Mesothelial cell of epicardium (in vitro differentiated cells): Measurements from ENCODE around the gene TMEM242. TPM values are rescaled to one million over a fixed set of nuclear protein-coding genes. Genes with fewer than 3 reads are reported as not detected.

Source experiments
- DNase-seq, 2 experiments: peaks; one replicate each; pipeline ENCODE4 v3.0.0; 2021; ENCODE audit warnings: low spot score in 2 of 2; ENCODE audit not compliant: unreplicated experiment in 2 of 2
- H3K27ac Mint-ChIP-seq: 2 replicates; pipeline ENCODE4 v1.8.0; 2021; ENCODE audit warnings: mixed read lengths
- H3K27me3 Mint-ChIP-seq: 2 replicates; pipeline ENCODE4 v1.8.0; 2021; ENCODE audit warnings: low read depth, mixed read lengths
- H3K36me3 Mint-ChIP-seq: 2 replicates; pipeline ENCODE4 v1.8.0; 2021; ENCODE audit warnings: mixed read lengths
- H3K4me1 Mint-ChIP-seq: 2 replicates; pipeline ENCODE4 v1.8.0; 2021; ENCODE audit warnings: mixed read lengths
- H3K4me3 Mint-ChIP-seq: 2 replicates; pipeline ENCODE4 v1.8.0; 2021; ENCODE audit warnings: mild to moderate bottlenecking, moderate library complexity, mixed read lengths
- H3K9me3 Mint-ChIP-seq: 2 replicates; pipeline ENCODE4 v1.8.0; 2021; ENCODE audit warnings: mixed read lengths
- total RNA-seq: library from RNA; stranded (reverse); gene quantifications from 3 replicates; pipeline ENCODE4 v1.2.1, GENCODE V29; 2021
- TF ChIP-seq, protein P1 (sequence below): fragments of 200-600 bp; sonication (generic); IDR thresholded peaks from one replicate; pipeline ENCODE4 v1.5.0; 2021; ENCODE audit warnings: antibody characterized with exemption; ENCODE audit not compliant: unreplicated experiment

Gene TMEM242
- total RNA-seq, 1 donor from 2014 or later: 13.3 TPM

DNA sequence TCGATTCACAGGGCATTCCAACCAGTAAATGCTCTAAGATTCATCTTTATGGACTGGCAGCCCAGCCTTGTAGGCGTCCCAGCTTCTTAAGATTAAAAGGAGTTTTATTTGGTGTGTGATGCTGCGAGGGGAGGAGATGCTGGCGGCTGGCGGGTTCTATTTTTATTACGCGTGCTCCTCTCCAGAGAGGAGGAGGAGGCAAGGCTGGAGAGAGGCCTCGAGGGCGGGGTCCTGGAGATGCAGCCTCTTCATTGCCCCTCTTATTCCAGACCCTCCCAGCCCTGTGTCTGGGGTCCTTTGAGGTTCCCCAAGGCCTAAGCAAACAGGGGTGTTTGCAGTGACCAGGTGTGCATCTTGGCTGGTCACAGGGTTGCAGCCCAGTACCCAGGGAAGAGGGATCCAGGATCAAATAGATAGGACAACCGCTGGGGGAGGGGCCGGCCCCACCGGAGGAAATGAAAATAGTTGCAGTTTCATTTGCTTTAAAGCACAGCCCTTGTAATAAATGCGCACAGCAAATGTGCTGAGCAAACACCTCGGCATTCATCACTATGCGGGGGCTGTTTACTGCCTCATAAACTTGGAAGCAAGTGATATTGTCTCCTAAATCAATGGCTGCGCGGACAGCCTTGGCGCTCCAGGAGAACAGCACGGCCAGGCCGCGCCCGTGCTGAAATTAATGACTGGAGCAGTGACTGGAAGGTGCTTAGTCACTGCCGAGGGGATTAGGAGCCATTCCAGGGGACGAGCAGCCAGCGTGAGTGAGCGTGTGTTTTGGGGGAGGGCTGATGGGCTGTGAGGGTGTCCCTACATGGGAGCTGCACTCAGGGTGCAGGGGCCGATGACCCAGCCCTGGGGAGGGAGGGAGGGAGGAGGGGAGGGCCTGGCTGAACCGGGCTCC lies 83.0 kb downstream of the TMEM242 start:
- Mint-ChIP-seq H3K4me1 (peaks cover 36% of the 10 kb centered on the region), H3K27me3 (peaks cover 37% of the 10 kb centered on the region), H3K9me3 (no peaks in the 10 kb centered on the region), H3K36me3 (no peaks in the 10 kb centered on the region), H3K4me3 (peak overlapping the region; percentile 35), H3K27ac (no peak overlapping the region)
- TF ChIP-seq, protein P1, sequence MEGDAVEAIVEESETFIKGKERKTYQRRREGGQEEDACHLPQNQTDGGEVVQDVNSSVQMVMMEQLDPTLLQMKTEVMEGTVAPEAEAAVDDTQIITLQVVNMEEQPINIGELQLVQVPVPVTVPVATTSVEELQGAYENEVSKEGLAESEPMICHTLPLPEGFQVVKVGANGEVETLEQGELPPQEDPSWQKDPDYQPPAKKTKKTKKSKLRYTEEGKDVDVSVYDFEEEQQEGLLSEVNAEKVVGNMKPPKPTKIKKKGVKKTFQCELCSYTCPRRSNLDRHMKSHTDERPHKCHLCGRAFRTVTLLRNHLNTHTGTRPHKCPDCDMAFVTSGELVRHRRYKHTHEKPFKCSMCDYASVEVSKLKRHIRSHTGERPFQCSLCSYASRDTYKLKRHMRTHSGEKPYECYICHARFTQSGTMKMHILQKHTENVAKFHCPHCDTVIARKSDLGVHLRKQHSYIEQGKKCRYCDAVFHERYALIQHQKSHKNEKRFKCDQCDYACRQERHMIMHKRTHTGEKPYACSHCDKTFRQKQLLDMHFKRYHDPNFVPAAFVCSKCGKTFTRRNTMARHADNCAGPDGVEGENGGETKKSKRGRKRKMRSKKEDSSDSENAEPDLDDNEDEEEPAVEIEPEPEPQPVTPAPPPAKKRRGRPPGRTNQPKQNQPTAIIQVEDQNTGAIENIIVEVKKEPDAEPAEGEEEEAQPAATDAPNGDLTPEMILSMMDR: no peak
- no peak for DNase-seq

DNA sequence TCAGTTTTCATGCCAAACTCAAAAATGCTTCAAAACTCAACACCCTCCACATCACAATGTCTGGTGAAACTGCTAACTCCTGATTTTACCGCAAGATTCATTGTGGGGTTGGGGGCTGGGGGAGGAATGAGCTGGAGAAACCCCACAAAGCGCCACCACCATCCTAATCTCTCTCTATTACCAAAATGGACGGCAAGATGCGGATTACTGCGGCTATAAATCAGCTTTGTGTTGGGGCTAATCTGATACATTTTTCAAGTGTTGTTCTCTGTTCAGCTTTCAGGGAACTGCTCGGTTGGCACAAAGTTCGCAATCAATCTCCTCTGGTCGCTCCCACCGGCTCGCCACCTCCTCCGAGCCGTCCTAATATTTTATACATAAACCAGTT lies 83.7 kb downstream of the TMEM242 start:
- no peak overlapping the region for H3K27ac Mint-ChIP-seq
- DNase-seq: no peak
- no peak overlapping the region for H3K4me3 Mint-ChIP-seq
- no peaks in the 10 kb centered on the region for H3K9me3 Mint-ChIP-seq
- TF ChIP-seq, protein P1: no peak
- H3K4me1 Mint-ChIP-seq: peaks cover 33% of the 10 kb centered on the region
- peaks cover 44% of the 10 kb centered on the region for H3K27me3 Mint-ChIP-seq
- H3K36me3 Mint-ChIP-seq: no peaks in the 10 kb centered on the region

Other genes with a start within 250 kb of the TMEM242 start
- gene ZDHHC14, start 57.7 kb upstream of the TMEM242 start, total RNA-seq: 10.4 to 11.3 TPM (median 10.5 TPM) in 3 replicates